MG63 (cell line): ENCODE results near the gene RBM6. TPM values are rescaled to one million over a fixed set of nuclear protein-coding genes. Genes with fewer than 3 reads are reported as not detected.

Experiments
- DNase-seq: peaks from one replicate; pipeline ENCODE4 v3.0.0-alpha.2; 2020
- H3K27me3 ChIP-seq: fragments of 250-450 bp; sonication (Bioruptor Pico); 2 replicates; pipeline ENCODE4 v1.5.1; 2020; ENCODE audit warnings: mild to moderate bottlenecking, moderate library complexity
- H3K36me3 ChIP-seq: fragments of 250-450 bp; sonication (Bioruptor Pico); 2 replicates; pipeline ENCODE4 v1.5.1; 2020; ENCODE audit warnings: mild to moderate bottlenecking, moderate library complexity
- H3K4me3 ChIP-seq: fragments of 250-450 bp; sonication (Bioruptor Pico); 2 replicates; pipeline ENCODE4 v1.5.1; 2020; ENCODE audit warnings: mild to moderate bottlenecking, moderate library complexity
- H3K9me3 ChIP-seq: fragments of 250-450 bp; sonication (Bioruptor Pico); 2 replicates; pipeline ENCODE4 v1.5.1; 2020; ENCODE audit warnings: mild to moderate bottlenecking, moderate library complexity
- total RNA-seq: library from RNA; depleted of rRNA; stranded (reverse); fragments of >200 nt; shearing (Covaris generic); gene quantifications from 2 replicates; pipeline ENCODE4 v1.2.3, GENCODE V29; 2014; ENCODE audit warnings: low replicate concordance; rRNA removed

RBM6 gene
- total RNA-seq, 1 experiment from 2014 or later: 13.2 TPM

DNA sequence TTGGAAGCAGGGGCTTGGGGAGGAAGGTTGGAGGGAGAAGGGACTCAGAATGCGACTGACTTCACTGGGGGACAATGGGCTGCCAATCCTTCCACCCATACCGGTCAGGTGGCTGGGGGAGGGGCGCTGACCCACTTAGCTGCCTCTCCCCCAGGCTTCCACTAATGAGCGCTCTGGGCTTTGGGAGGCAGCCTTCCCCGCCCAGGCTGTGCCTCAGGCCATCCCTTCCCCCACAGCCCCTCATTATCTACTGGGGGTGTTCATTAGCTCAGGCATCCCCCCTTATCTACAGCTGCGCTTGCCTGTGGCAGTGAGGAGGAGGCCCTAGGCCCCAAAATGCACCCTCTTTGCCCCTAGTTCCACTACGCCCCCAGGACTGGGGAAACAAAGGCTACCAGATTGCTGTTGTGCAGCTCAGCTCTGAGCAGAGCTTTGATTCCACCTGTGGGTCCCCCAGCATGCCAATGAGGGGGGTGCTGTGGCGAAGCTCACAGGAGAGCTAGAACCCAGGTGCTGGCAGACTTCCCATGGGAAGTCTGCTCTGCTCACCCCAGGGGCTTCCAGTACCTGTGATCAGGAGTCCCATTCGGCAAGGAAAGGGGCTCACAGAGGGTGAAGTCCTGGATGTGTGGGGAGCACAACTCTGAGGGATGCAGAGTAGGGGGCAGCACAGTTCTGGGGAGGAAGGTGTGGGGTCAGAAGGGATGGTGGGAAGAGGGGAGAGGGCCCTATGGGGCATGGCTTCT lies 185.8 kb downstream of the RBM6 start:
- no peak for DNase-seq
- Histone ChIP-seq H3K36me3 (peaks cover 3% of the 10 kb centered on the region), H3K27me3 (no peaks in the 10 kb centered on the region), H3K9me3 (no peaks in the 10 kb centered on the region), H3K4me3 (no peak overlapping the region)

DNA sequence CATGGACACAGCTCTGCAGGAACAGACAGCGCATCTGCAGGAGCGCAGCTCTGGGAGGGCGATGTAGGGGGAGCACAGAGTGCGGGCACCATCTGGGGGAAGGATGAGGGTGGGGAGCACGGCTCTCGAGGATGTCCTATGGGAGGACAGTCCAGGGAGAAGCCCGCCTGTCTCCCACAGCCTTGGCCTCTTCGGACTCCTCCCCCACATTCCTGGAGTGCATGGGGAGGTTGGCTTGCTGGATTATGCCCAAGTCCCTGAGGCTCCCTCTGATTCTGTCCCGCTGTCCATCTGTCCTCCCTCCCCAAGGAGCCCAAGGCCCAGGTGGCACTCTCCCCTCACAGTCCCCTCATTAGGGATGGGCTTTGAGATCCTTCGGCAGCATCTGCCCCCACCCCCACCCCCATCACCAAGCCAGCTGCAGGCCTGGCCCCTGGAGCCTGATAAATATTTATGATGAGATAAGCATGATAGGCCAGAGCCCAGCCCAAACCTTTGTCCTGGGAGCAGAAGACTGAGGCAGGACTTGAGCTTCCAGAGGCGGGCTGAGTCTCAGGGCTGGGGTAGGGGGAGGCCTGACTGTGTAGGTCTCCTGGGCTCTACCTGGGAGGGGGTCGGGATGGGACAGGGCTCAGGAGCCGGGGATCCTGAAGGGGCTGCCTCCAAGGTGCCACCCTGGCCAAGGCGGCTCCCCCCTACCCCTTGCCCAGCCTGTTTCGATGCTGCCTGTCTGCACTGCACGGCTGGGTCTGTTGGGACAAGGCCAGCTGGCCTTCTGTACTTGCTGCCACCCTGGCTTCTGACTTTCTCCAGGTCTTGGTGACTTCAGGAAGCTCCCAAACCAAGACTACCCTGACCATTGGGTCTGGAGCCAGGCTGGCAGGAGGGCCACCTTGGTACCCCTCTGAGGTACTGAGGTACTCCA lies 186.6 kb downstream of the RBM6 start:
- Histone ChIP-seq H3K27me3 (no peaks in the 10 kb centered on the region), H3K36me3 (no peaks in the 10 kb centered on the region), H3K4me3 (no peak overlapping the region), H3K9me3 (no peaks in the 10 kb centered on the region)
- DNase-seq: no peak

Other genes starting within 250 kb of the RBM6 start
- 2.1 TPM in 1 of 2 replicates, not detected in the other for gene AMIGO3, start 220.5 kb upstream of the RBM6 start, total RNA-seq
- gene GMPPB, start 216.2 kb upstream of the RBM6 start, total RNA-seq: 16.8 and 19.4 TPM in 2 replicates
- gene IP6K1, start 153.6 kb upstream of the RBM6 start, total RNA-seq: 10.9 and 19.5 TPM in 2 replicates
- 0.10 TPM in 1 of 2 replicates, not detected in the other for gene CDHR4, start 140.3 kb upstream of the RBM6 start, total RNA-seq
- 3.2 TPM in 1 of 2 replicates, not detected in the other for gene INKA1, start 136.9 kb upstream of the RBM6 start, total RNA-seq
- gene UBA7, start 126.2 kb upstream of the RBM6 start, total RNA-seq: 5.8 and 6.9 TPM in 2 replicates
- 4.9 and 18.5 TPM in 2 replicates for gene TRAIP, start 83.6 kb upstream of the RBM6 start, total RNA-seq
- 0.20 TPM in 1 of 2 replicates, not detected in the other for gene CAMKV, start 70.2 kb upstream of the RBM6 start, total RNA-seq
- 1.1 and 1.9 TPM in 2 replicates for gene MST1R, start 36.3 kb upstream of the RBM6 start, total RNA-seq
- 10.3 and 15.6 TPM in 2 replicates for gene MON1A, start 10.3 kb upstream of the RBM6 start, total RNA-seq
- 31.2 and 53.4 TPM in 2 replicates for gene RBM5, start 148.8 kb downstream of the RBM6 start, total RNA-seq
- 11.7 and 22.9 TPM in 2 replicates for gene SEMA3F, start 215.2 kb downstream of the RBM6 start, total RNA-seq